ENCODE measurements around the gene BEND4.
"Not testable (repeated sequence)": the region's sequence is repeated elsewhere in the genome, so short reads cannot be mapped to it uniquely, and the experiment has no call there.

The BEND4 gene

GRCh38 chr4:42152507-42153504 lies at the start of gene BEND4:
Gene BEND4, minus strand, starts transcription at chr4:42152655. Its CDS starts 512 bp downstream, at chr4:42152143.
- H3K4me3 ChIP-seq (ENCODE audit: low read depth, low read length), result peak within 1 kb of the TSS; percentile 12
- no peak for DNase-seq (ENCODE audit: low read depth, low spot score)
- in situ Hi-C loops (cut with HindIII; ENCODE audit: low sequenced_read_pairs), result no loop called here
- TF ChIP-seq CTCF (IDR thresholded peaks at IDR 0.05; ENCODE audit: low read depth, low read length), result no peak

- in situ Hi-C loops (cut with HindIII; ENCODE audit: low sequenced_read_pairs), result no loop called here
- DNase-seq (ENCODE audit: low read depth, low spot score), result no peak
- H3K4me3 ChIP-seq (ENCODE audit: low read depth, low read length), result no peak overlapping the region
- TF ChIP-seq CTCF (IDR thresholded peaks at IDR 0.05; ENCODE audit: low read depth, low read length), result no peak
Observed at GRCh38 chr4:42197341-42197740, 44.9 kb upstream of the BEND4 start.

- TF ChIP-seq CTCF (IDR thresholded peaks at IDR 0.05; ENCODE audit: low read depth, low read length), result no peak
- no peak for DNase-seq (ENCODE audit: low read depth, low spot score)
- in situ Hi-C loops (cut with HindIII; ENCODE audit: low sequenced_read_pairs), result no loop called here
- no peak overlapping the region for H3K4me3 ChIP-seq (ENCODE audit: low read depth, low read length)
Observed at GRCh38 chr4:42172921-42173320, 20.5 kb upstream of the BEND4 start.

- H3K4me3 ChIP-seq (ENCODE audit: low read depth, low read length), result no peak overlapping the region
- DNase-seq (ENCODE audit: low read depth, low spot score), result no peak
- no peak for TF ChIP-seq CTCF (IDR thresholded peaks at IDR 0.05; ENCODE audit: low read depth, low read length)
- in situ Hi-C loops (cut with HindIII; ENCODE audit: low sequenced_read_pairs), result no loop called here
Observed at GRCh38 chr4:42172128-42172790, 19.8 kb upstream of the BEND4 start.

GRCh38 chr4:42167709-42168108 lies 15.3 kb upstream of the BEND4 start:
- no peak for TF ChIP-seq CTCF (IDR thresholded peaks at IDR 0.05; ENCODE audit: low read depth, low read length)
- no peak for DNase-seq (ENCODE audit: low read depth, low spot score)
- no peak overlapping the region for H3K4me3 ChIP-seq (ENCODE audit: low read depth, low read length)
- in situ Hi-C loops (cut with HindIII; ENCODE audit: low sequenced_read_pairs), result no loop called here

- H3K4me3 ChIP-seq (ENCODE audit: low read depth, low read length); DNase-seq (ENCODE audit: low read depth, low spot score); in situ Hi-C loops (cut with HindIII; ENCODE audit: low sequenced_read_pairs): not testable (repeated sequence)
Observed at GRCh38 chr4:42166186-42166585, 13.7 kb upstream of the BEND4 start.

All from astrocyte of the spinal cord (primary cell).